ENCODE measurements around the gene RASAL2. TPM values are rescaled to one million over a fixed set of nuclear protein-coding genes. Genes with fewer than 3 reads are reported as not detected.

Gene RASAL2
- total and polyA plus RNA-seq, 2 experiments from 2014 or later, result 16.0 to 42.2 TPM

- peaks cover 17% of the 10 kb centered on the region; the same call in 2 of the 3 replicates for H3K9me3 Mint-ChIP-seq
- Histone ChIP-seq H3K4me2 (no peak overlapping the region), H3F3A (replicated peaks; ENCODE audit: low read depth) (no peaks in the 10 kb centered on the region), H3K27ac (ENCODE audit: low read depth) (no peak overlapping the region), H2AFZ (no peak overlapping the region), H3K4me1 (ENCODE audit: insufficient read depth) (0 out of 2 replicates have a peak, but pooled peaks cover 6% of the 10 kb centered on the region), H3K4me3 (no peak overlapping the region), H3K36me3 (ENCODE audit: insufficient read depth) (no peaks in the 10 kb centered on the region), H3K9me2 (ENCODE audit: insufficient read depth) (no peaks in the 10 kb centered on the region), H3K27me3 (ENCODE audit: insufficient read depth) (no peaks in the 10 kb centered on the region), H3K79me2 (replicated peaks; ENCODE audit: insufficient read depth) (peaks cover 59% of the 10 kb centered on the region), H4K20me1 (replicated peaks; ENCODE audit: insufficient read depth) (peaks cover 3% of the 10 kb centered on the region; the same call in 1 of the 2 replicates)
- TF ChIP-seq ZNF331 (CRISPR knock-in tag; IDR thresholded peaks at IDR 0.05; ENCODE audit: low read depth), result no peak
- no peak for TF ChIP-seq ZNF114 (CRISPR knock-in tag; IDR thresholded peaks at IDR 0.05)
- TF ChIP-seq STAT1 (IDR thresholded peaks at IDR 0.05; ENCODE audit: unreplicated experiment), result no peak
- no peak for TF ChIP-seq ZNF462 (CRISPR knock-in tag; IDR thresholded peaks at IDR 0.05)
- TF ChIP-seq EZH2phosphoT487 (IDR thresholded peaks at IDR 0.05; ENCODE audit: unreplicated experiment), result no peak
- no peak for TF ChIP-seq EZH2 (IDR thresholded peaks at IDR 0.05; ENCODE audit: low read depth, unreplicated experiment)
- TF ChIP-seq ETS1 (IDR thresholded peaks at IDR 0.05), result no peak
- no peak for TF ChIP-seq CTCF (conservative IDR thresholded peaks at IDR 0.05; ENCODE audit: low read depth in 2 of 2)
- TF ChIP-seq NANOG (IDR thresholded peaks at IDR 0.05; ENCODE audit: borderline replicate concordance), result no peak
- H3K4me3 Mint-ChIP-seq, result no peak overlapping the region
- H3K4me1 Mint-ChIP-seq, result peaks cover 9% of the 10 kb centered on the region; the same call in 1 of the 3 replicates
- no peak overlapping the region; the same call in 1 of the 2 replicates for H3K27ac Mint-ChIP-seq
- H3K27me3 Mint-ChIP-seq (ENCODE audit: insufficient read depth, low read depth, poor library complexity), result peaks cover under 1% of the 10 kb centered on the region
- H3K36me3 Mint-ChIP-seq (ENCODE audit: low read depth), result peaks cover 17% of the 10 kb centered on the region; the same call in 2 of the 3 replicates
- ATAC-seq, result no peak
- DNase-seq (ENCODE audit: low spot score), result no peak
These were observed 268.8 kb downstream of the RASAL2 start for GRCh38 chr1:178362747-178363146.

Measured in GM23338 (cell line).